ENCODE measurements around the gene COX4I2.

DNA sequence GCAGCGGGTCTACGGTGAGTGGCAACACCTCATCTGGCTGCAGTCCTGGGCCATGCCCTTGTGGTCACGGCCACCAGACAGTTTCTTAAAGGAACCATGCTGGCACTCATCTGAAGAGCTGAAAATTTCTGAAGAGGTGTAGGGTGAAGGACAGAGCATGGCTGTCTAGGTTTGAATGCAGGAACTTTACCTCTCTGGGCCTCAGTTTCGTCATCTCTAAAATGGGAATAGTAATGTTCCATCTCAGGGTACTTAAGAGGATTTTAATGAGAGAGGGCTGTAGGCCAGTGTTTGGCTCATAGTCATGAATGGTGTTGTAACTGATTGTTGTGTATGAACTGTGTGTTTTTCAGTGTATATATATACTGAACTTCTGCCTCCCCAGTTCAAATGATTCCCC, 5.8 kb downstream of the COX4I2 start:
- TF ChIP-seq, protein P1, sequence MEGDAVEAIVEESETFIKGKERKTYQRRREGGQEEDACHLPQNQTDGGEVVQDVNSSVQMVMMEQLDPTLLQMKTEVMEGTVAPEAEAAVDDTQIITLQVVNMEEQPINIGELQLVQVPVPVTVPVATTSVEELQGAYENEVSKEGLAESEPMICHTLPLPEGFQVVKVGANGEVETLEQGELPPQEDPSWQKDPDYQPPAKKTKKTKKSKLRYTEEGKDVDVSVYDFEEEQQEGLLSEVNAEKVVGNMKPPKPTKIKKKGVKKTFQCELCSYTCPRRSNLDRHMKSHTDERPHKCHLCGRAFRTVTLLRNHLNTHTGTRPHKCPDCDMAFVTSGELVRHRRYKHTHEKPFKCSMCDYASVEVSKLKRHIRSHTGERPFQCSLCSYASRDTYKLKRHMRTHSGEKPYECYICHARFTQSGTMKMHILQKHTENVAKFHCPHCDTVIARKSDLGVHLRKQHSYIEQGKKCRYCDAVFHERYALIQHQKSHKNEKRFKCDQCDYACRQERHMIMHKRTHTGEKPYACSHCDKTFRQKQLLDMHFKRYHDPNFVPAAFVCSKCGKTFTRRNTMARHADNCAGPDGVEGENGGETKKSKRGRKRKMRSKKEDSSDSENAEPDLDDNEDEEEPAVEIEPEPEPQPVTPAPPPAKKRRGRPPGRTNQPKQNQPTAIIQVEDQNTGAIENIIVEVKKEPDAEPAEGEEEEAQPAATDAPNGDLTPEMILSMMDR (conservative IDR thresholded peaks at IDR 0.05; ENCODE audit: low read depth, low read length): no peak
- no peak for TF ChIP-seq EZH2 (IDR thresholded peaks at IDR 0.05; ENCODE audit: low read length, unreplicated experiment)

All from PC-3 (cell line).